Type B pancreatic cell (in vitro differentiated cells): ENCODE results near the gene ZBTB20. TPM values are rescaled to one million over a fixed set of nuclear protein-coding genes. Genes with fewer than 3 reads are reported as not detected.

ENCODE experiments used
- DNase-seq: peaks from one replicate; pipeline ENCODE4 v3.0.0; 2021; ENCODE audit warnings: mixed read lengths; ENCODE audit not compliant: unreplicated experiment; ENCODE audit errors: extremely low spot score
- H3K27ac Mint-ChIP-seq: 2 replicates; pipeline ENCODE4 v1.8.0; 2021; ENCODE audit warnings: mild to moderate bottlenecking, mixed read lengths
- H3K27me3 Mint-ChIP-seq: 2 replicates; pipeline ENCODE4 v1.8.0; 2021; ENCODE audit warnings: mixed read lengths
- H3K36me3 Mint-ChIP-seq: 2 replicates; pipeline ENCODE4 v1.8.0; 2021; ENCODE audit warnings: mixed read lengths
- H3K4me1 Mint-ChIP-seq: one replicate; pipeline ENCODE4 v1.8.0; 2021; ENCODE audit warnings: mixed read lengths; ENCODE audit not compliant: unreplicated experiment
- H3K4me3 Mint-ChIP-seq: 2 replicates; pipeline ENCODE4 v1.8.0; 2021; ENCODE audit warnings: mild to moderate bottlenecking, mixed read lengths
- H3K9me3 Mint-ChIP-seq: 2 replicates; pipeline ENCODE4 v1.8.0; 2021; ENCODE audit warnings: mixed read lengths
- total RNA-seq: library from RNA; stranded (reverse); gene quantifications from 2 replicates; pipeline ENCODE4 v1.2.1, GENCODE V29; 2021; ENCODE audit warnings: low replicate concordance
- TF ChIP-seq, protein P1 (sequence below): fragments of 200-600 bp; sonication (generic); conservative IDR thresholded peaks from 2 replicates; pipeline ENCODE4 v1.5.0; 2021; ENCODE audit warnings: antibody characterized with exemption, mild to moderate bottlenecking

The ZBTB20 gene
- total RNA-seq, 1 donor from 2014 or later: 14.4 TPM

DNA sequence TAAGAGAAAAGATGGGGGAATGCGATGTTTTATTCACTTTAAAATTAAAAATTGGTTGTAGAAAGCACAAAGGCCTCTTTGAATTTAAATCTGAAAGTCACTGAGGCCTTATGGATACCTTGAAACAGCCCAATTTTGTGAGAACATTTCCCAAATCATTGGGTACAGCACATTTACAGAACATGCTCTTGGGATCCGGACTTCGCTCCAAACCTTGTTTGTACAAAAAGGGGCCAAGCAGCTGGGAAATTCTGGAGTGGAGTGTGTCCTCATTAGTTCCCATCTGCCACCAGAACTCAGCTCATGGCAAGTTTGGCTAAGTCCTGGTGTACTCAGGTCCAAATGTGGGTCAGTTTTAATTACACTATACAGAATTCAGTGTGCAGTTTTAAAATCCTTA lies 254.2 kb downstream of the ZBTB20 start:
- TF ChIP-seq, protein P1, sequence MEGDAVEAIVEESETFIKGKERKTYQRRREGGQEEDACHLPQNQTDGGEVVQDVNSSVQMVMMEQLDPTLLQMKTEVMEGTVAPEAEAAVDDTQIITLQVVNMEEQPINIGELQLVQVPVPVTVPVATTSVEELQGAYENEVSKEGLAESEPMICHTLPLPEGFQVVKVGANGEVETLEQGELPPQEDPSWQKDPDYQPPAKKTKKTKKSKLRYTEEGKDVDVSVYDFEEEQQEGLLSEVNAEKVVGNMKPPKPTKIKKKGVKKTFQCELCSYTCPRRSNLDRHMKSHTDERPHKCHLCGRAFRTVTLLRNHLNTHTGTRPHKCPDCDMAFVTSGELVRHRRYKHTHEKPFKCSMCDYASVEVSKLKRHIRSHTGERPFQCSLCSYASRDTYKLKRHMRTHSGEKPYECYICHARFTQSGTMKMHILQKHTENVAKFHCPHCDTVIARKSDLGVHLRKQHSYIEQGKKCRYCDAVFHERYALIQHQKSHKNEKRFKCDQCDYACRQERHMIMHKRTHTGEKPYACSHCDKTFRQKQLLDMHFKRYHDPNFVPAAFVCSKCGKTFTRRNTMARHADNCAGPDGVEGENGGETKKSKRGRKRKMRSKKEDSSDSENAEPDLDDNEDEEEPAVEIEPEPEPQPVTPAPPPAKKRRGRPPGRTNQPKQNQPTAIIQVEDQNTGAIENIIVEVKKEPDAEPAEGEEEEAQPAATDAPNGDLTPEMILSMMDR: no peak
- Mint-ChIP-seq H3K27ac (no peak overlapping the region), H3K4me3 (no peak overlapping the region), H3K27me3 (no peaks in the 10 kb centered on the region), H3K36me3 (no peaks in the 10 kb centered on the region), H3K9me3 (no peaks in the 10 kb centered on the region), H3K4me1 (no peaks in the 10 kb centered on the region)
- DNase-seq: no peak

DNA sequence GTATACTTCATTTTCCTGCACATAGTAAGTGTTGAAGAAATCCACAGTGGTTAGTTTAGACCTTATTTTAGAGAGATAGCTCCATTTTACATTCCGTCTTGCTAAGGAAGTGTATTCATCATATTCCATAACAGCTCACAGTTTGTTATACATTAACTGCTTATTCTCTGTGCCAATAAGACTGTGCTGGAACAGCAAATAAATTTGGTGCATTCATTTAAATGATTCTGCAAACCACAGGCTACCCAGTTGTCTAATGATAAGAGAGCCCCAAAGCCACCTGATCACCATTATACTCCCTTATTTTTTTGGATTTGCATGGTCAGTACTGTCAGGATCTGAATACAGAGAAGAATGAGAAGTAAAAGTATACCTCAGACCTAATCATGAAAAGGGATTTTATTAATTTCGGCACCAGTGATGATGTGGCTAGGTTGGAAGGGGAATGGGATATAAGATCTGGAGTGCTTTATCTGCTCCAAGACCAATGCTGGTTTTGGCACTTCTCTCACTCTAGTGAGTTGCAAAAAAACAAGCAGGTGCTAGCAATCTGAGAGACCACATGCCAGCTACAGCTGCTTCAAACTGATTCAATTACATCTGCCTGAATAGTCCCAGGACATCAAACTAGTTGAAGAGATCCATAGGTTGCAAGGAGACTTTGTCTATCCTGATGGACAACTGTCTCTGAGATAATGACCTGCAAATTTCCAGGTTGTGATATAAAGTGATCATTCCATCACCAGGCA lies 254.8 kb downstream of the ZBTB20 start:
- no peak overlapping the region for H3K4me3 Mint-ChIP-seq
- no peaks in the 10 kb centered on the region for H3K36me3 Mint-ChIP-seq
- no peaks in the 10 kb centered on the region for H3K9me3 Mint-ChIP-seq
- TF ChIP-seq, protein P1: no peak
- no peak for DNase-seq
- H3K27ac Mint-ChIP-seq: no peak overlapping the region
- H3K4me1 Mint-ChIP-seq: no peaks in the 10 kb centered on the region
- H3K27me3 Mint-ChIP-seq: no peaks in the 10 kb centered on the region

DNA sequence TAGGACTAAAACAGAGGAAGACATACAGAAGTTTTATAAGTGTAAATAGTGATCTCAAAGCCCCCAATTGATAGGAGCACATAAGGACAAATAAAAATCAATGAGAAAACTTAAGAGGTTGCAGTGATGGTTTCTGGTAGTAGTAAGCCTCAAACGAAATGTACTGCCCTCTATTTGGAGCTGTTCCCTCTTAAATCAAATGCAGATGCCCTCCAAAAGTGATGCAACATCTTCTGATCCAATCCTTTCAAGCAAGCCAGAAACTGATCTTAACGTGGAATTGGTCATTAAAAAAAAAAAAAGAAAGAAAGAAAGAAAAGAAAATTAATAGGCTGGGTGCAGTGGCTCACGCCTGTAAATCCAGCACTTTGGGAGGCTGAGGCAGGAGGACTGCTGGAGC lies 259.3 kb downstream of the ZBTB20 start:
- Mint-ChIP-seq H3K4me1 (peaks cover 5% of the 10 kb centered on the region), H3K27me3 (no peaks in the 10 kb centered on the region), H3K4me3 (no peak overlapping the region), H3K9me3 (peaks cover 5% of the 10 kb centered on the region), H3K36me3 (no peaks in the 10 kb centered on the region), H3K27ac (no peak overlapping the region)
- TF ChIP-seq, protein P1: no peak
- DNase-seq: no peak

DNA sequence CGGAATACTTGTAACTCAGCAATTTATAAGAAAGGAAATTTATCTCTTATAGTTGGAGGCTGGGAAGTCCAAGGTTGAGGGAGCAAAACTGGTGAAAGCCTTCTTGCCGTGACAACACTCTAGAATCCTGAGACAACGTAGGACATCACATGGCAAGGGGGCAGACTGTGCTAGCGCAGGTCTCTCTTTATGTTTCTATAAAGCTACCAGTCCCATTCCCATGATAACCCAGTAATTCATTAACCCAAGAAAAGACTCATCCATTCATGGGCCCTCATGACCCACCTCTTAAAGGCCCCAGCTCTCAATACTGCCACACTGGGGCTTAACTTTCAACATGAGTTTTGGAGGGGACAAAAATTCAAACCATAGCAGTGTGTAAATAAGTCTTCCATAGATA lies 260.2 kb downstream of the ZBTB20 start:
- TF ChIP-seq, protein P1: no peak
- peaks cover 5% of the 10 kb centered on the region for H3K9me3 Mint-ChIP-seq
- DNase-seq: no peak
- peaks cover 5% of the 10 kb centered on the region for H3K4me1 Mint-ChIP-seq
- no peak overlapping the region for H3K4me3 Mint-ChIP-seq
- no peaks in the 10 kb centered on the region for H3K27me3 Mint-ChIP-seq
- no peak overlapping the region for H3K27ac Mint-ChIP-seq
- no peaks in the 10 kb centered on the region for H3K36me3 Mint-ChIP-seq

DNA sequence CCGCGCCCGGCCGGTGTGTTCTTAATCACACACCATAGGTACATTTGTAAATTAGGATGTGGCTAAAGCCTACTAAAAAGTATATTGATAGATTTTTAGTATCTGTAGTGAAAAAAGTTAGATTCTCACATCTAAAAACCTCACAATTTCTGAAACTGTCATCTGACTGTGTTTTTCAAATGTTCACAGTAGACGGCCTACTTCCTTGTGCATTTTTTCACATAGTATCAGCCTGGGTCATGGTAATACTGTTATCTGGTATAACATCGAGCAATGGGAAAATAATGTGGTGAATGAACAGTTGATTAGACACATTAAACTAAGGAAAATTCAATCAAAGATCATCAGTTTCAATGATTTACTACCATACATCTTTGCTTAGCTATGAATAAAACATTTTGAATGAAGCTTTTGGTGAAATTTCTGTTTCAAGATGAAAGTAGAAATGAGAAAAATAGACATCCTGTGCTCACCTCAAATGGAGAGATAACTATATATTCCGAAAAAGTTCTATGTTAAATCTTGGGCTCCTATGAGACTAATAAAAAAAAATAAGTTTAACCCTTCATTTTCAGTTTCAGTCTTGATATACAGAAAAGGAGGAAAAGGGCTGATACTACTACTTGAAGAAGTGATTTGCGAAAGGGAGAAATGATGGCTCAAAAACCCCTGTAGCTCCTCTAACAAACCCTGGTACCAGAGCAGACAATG lies 262.7 kb downstream of the ZBTB20 start:
- no peaks in the 10 kb centered on the region for H3K36me3 Mint-ChIP-seq
- peaks cover 5% of the 10 kb centered on the region for H3K9me3 Mint-ChIP-seq
- peaks cover 11% of the 10 kb centered on the region for H3K4me1 Mint-ChIP-seq

More for the DNA sequence above, 262.7 kb downstream of the ZBTB20 start:
- no peak for DNase-seq
- no peaks in the 10 kb centered on the region for H3K27me3 Mint-ChIP-seq
- H3K27ac Mint-ChIP-seq: no peak overlapping the region
- no peak overlapping the region for H3K4me3 Mint-ChIP-seq
- TF ChIP-seq, protein P1: no peak
